ENCODE data around the gene MSL1. TPM values are rescaled to one million over a fixed set of nuclear protein-coding genes. Genes with fewer than 3 reads are reported as not detected.

Gene MSL1
- total and polyA plus RNA-seq, 12 donors = 26.3 to 65.0 (median 40.4) TPM

DNA sequence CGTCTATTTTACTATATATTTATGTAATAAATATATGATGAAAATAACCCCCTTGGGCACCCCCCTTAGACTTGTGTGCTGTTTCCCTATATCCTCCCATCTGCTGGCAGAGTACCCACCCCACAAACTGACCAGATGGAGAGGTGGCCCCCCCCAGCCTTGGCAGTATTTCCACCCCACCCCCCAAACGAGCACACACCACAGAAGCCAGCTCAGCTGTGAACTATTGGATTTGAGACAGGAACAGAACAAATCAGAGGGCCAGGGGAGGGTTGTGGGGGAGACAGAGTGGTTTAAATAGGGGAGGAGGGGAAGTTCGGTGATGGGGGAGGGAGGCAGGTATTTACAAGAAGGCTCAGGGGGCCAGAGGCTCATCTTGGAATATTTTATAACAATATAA lies 29.2 kb upstream of the MSL1 start:
- DNase-seq (no peak), ATAC-seq (no peak)
- Histone ChIP-seq H3K4me1 (peaks cover 44 to 85% (median 76%) of the 10 kb centered on the region in 9 donors), H3K36me3 (peaks cover 0 to 95% (median 63%) of the 10 kb centered on the region in 9 donors), H3K27me3 (no peaks in the 10 kb centered on the region), H3K4me3 (peak overlapping the region in 2 of 10 donors; percentile 11 to 24), H3K27ac (peak overlapping the region; percentile 84 to 99 (median 95)), H3K9me3 (no peaks in the 10 kb centered on the region)
- TF ChIP-seq, protein P1, sequence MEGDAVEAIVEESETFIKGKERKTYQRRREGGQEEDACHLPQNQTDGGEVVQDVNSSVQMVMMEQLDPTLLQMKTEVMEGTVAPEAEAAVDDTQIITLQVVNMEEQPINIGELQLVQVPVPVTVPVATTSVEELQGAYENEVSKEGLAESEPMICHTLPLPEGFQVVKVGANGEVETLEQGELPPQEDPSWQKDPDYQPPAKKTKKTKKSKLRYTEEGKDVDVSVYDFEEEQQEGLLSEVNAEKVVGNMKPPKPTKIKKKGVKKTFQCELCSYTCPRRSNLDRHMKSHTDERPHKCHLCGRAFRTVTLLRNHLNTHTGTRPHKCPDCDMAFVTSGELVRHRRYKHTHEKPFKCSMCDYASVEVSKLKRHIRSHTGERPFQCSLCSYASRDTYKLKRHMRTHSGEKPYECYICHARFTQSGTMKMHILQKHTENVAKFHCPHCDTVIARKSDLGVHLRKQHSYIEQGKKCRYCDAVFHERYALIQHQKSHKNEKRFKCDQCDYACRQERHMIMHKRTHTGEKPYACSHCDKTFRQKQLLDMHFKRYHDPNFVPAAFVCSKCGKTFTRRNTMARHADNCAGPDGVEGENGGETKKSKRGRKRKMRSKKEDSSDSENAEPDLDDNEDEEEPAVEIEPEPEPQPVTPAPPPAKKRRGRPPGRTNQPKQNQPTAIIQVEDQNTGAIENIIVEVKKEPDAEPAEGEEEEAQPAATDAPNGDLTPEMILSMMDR (IDR thresholded peaks at IDR 0.05) = no peak
- intact Hi-C loops (cut with DNase I) = loop anchor here in 2 of 10 donors (2.0 to 10.0 kb wide), 3 partner anchors 16 to 192 kb away; partner anchors contain the start of gene CDC6 (in 1 of the 2)
- WGBS, 2 donors = 30 to 37% methylated on average over 3 of the region's 3 CpGs

DNA sequence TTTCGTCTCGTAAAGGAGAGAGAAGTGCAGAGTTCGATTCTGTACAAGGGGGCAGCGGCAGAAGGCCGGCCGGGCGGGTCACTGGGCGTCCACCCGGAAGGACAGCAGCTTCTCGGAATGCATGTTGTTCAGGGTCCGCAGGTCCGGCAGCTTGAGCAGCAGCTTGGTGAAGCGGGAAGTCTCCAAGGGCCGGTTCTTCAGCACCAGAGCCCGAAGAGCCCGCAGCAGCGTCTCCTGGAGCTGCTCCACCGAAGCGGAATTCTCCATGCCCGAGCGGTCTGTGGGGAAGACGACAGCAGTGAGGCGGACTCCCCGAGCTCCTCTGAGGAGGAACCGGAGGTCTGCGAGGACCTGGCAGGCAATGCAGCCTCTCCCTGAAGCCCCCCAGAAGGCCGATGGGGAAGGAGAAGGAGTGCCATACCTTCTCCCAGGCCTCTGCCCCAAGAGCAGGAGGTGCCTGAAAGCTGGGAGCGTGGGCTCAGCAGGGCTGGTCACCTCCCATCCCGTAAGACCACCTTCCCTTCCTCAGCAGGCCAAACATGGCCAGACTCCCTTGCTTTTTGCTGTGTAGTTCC lies 28.7 kb upstream of the MSL1 start:
- Histone ChIP-seq H3K4me3 (peak overlapping the region in 7 of 10 donors; percentile 2 to 24 (median 13)), H3K27me3 (no peaks in the 10 kb centered on the region), H3K9me3 (no peaks in the 10 kb centered on the region), H3K27ac (peak overlapping the region; percentile 84 to 99 (median 95)), H3K4me1 (peaks cover 49 to 90% (median 81%) of the 10 kb centered on the region in 9 donors), H3K36me3 (peaks cover 0 to 95% (median 63%) of the 10 kb centered on the region in 9 donors)
- 59 to 64% methylated on average over 29 of the region's 29 CpGs for WGBS, 2 donors
- intact Hi-C loops (cut with DNase I) = loop anchor here in 2 of 10 donors (2.0 to 10.0 kb wide), 3 partner anchors 16 to 192 kb away; partner anchors contain the start of gene CDC6 (in 1 of the 2)
- ATAC-seq = peak in 1 of 8 donors; percentile 0
- no peak for DNase-seq
- TF ChIP-seq, protein P1 (IDR thresholded peaks at IDR 0.05) = no peak

DNA sequence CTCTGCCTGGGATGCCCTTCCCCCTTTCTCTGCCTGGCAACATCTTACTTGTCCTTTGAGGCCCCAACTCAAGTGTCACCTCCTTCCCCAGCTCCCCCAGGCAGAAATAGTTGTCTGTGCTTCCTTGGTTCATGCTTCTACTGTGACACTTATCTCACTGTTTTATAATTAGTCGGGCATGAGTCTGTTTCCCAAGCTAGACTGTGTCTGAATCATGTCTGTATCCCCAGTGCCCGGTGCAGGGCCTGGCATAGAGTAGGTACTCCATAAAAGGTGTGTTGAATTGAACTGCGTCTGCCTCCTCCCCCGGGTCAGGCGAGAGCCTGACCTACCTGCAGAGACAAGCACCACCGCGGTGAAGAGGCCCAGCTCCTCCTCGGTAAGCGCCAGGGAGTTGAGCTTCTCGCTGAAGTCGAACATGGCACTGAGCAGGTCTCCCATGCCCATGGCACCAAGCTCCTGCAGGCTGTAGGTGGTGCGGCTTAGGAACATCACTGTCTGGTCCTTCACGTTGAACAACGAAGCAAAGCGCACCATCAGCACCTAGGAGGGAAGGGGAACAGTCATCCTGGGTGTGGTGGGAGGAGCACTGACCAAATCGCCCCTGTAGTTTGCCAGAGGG lies 28.1 kb upstream of the MSL1 start:
- 61 to 62% methylated on average over 16 of the region's 16 CpGs for WGBS, 2 donors
- Histone ChIP-seq H3K4me1 (peaks cover 50 to 96% (median 87%) of the 10 kb centered on the region in 9 donors), H3K27ac (peak overlapping the region; percentile 84 to 99 (median 95)), H3K4me3 (peak overlapping the region in 6 of 10 donors; percentile 7 to 24 (median 16)), H3K36me3 (peaks cover 0 to 95% (median 58%) of the 10 kb centered on the region in 9 donors), H3K27me3 (no peaks in the 10 kb centered on the region), H3K9me3 (no peaks in the 10 kb centered on the region)
- no peak for DNase-seq
- intact Hi-C loops (cut with DNase I) = loop anchor here in 2 of 10 donors (2.0 to 10.0 kb wide), 3 partner anchors 17 to 191 kb away; partner anchors contain the start of gene CDC6 (in 1 of the 2)
- TF ChIP-seq, protein P1 (IDR thresholded peaks at IDR 0.05) = no peak
- peak; percentile 7 to 70 (median 44) for ATAC-seq

DNA sequence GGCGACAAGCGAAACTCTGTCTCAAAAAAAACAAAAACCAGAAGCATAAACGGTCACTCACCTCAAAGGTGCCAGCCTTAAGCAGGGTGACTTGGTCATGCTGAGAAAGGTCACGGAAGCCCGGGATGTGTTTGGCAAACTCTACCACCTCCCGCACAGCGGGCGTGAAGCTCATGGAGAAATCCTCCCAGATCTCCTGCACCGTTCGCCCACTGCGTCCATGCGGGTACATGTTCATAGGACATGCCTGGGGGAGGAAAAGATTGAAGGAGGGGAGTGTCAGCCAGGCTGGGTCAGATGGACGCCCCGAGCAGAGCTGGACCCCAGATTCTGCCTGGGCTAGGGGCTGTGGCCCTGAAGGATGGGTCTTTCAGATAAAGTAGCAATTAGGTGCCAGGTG lies 26.9 kb upstream of the MSL1 start:
- H3K27me3 ChIP-seq = no peaks in the 10 kb centered on the region
- no peak for ATAC-seq
- H3K9me3 ChIP-seq = no peaks in the 10 kb centered on the region
- TF ChIP-seq, protein P1 (IDR thresholded peaks at IDR 0.05) = no peak
- H3K36me3 ChIP-seq = peaks cover 0 to 83% (median 54%) of the 10 kb centered on the region in 9 donors
- DNase-seq = no peak
- intact Hi-C loops (cut with DNase I) = loop anchor here in 3 of 10 donors (5.0 to 10.0 kb wide), 3 partner anchors 33 to 190 kb away; partner anchors contain the start of genes THRA (in 2 of the 3) and CDC6 (in 1 of the 3)
- H3K27ac ChIP-seq = peak overlapping the region; percentile 84 to 99 (median 95)
- WGBS, 2 donors = 74 to 79% methylated on average over 14 of the region's 14 CpGs
- peak overlapping the region in 2 of 10 donors; percentile 2 to 100 for H3K4me3 ChIP-seq
- peaks cover 50 to 91% (median 84%) of the 10 kb centered on the region in 9 donors for H3K4me1 ChIP-seq
